Stimulated activated CD4-positive, alpha-beta T cell treated with anti-CD3 and anti-CD28 coated beads, TNF-alpha, amount 100 ng/mL, for 1 hour (primary cell): ENCODE results near the gene MRPS24.
A peak's percentile ranks its signal among the peaks of the same experiment; 100 is the strongest.
"Not testable (repeated sequence)": the region's sequence is repeated elsewhere in the genome, so short reads cannot be mapped to it uniquely, and the experiment has no call there.

Source experiments
- DNase-seq, 3 donors: peaks; one replicate each; pipeline ENCODE4 v3.0.0-alpha.2; 2020; ENCODE audit warnings: low read depth in 3 of 3, low spot score in 1 of 3

MRPS24 gene

DNA sequence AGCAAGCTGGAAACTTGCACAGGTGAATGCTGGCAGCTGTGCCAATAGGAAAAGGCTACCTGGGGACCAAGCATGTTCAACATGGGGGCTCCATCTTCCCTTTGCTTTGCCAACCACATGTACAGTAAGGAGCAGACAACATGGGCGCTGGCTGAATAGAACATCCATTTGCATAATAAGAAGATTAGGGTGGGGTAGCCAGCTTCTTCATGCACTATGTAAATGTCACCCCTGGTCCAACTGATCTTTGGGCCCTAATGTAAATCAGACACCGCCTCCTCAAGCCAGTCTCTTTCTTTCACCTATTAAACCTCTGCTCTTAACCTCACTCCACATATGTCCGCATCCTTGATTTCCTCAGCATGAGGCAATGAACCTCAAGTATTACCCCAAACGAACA, 26.0 kb downstream of the MRPS24 start:
- DNase-seq = no peak

DNA sequence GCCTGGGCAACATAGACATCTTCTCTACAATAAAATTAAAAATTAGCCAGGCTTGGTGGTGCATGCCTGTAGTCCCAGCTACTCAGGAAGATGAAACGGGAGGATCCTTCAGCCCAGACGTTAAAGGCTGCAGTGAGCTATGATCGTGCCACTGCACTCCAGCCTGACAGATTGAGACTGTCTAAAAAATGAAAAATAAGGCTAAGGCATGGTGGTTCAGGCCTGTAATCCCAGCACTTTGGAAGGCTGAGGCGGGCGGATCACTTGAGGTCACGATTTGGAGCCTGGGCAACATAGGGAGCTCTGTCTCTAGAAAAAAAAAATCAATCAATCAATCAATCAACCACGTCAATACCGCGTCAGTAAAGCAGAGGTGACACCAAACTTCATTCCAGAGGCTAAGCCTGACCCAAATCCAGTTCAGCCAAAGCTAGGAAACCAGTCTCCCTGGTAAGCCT, 31.1 kb downstream of the MRPS24 start:
- no peak for DNase-seq

DNA sequence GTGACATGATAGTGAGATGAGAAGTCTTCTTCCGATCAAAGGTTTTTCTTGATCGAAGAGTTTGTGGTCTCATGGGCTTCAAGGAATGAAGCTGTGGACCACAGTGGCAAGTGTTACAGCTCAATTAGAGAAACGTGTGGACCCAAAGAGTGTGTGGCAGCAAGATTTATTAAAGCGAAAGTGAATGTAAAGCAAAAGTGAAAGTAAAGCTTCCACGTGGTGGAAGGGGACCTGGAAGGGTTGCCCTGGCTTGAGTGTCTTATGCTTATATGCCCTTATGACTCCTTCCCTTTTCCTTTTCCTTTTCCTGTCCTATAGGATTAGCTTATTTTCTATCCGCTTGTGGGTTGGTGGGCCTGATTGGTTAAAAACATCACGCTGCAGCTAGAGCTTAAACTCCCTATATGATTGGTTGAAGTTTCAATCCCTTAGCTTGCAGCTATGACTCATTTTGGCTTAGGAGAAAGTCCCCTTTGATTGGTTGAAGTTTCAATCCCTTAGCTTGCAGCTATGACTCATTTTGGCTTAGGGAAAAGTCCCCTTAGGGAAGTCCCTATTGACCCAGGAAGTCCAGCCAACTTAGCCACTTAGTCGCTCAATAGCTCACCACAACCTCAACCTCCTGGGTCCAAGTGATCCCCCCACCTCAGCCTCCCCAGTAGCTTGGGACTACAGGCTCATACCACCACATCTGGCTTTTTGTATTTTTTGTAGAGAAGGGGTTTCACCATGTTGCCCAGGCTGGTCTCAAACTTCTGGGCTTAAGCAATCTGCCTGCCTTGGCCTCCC, 34.7 kb downstream of the MRPS24 start:
- DNase-seq = peak in 2 of 3 donors; percentile 3 to 9

DNA sequence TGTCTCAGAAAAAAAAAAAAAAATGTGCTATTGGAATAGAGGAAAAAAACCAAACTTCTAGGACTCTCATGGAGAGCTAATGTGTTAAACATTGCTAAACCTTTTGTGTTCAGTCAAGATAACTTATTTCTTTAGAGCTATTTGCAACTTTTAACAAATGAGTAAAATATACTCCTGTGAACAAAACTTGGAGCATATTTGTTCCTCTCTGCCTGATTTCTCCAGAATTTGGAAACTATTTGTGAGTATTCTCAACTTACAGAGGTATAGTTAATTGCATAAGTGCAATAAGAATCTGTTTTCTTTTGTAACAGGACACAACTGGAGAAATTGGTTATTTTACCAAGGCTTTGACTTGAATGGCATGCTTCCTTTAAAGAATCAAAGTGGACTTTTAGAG, 38.4 kb downstream of the MRPS24 start:
- DNase-seq = not testable (repeated sequence)

DNA sequence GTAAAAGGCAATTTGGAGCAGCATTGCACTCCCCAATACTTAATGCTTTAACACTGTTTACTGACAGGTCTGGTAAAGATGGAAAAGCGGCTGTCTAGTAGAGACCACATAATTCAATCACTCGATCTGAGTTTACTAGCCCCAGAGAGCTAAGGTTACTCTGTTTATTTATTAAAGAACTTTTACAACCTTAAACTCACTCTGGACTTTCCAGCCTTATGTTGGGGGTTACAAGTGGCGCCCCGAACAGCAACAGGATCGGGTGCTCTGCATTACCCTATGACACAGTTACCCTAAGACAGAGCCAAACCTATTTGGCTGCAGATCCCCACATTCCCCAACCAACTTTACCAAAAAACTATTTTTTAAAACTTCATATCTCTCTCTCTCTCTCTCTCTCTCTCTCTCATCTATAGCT, 43.9 kb downstream of the MRPS24 start:
- no peak for DNase-seq

DNA sequence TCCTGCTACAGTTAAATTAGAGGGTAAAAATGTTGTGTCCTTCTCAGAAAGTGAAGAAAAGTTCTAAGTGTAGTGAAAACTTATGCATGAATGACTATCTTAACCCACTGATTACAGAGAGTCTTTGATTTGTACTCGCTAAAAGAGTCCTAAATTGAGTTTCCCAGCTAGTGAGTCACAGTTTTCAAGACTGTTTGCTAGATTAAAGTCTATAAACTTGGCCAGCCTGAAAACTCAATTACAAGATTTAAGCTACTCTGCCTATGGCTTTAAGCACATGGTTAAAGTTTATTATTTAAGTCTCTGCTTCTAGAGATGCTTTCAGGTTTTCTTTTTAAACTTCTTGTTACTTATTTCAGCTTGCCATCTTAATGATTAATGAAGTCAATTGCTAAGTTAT, 44.4 kb downstream of the MRPS24 start:
- DNase-seq = no peak

DNA sequence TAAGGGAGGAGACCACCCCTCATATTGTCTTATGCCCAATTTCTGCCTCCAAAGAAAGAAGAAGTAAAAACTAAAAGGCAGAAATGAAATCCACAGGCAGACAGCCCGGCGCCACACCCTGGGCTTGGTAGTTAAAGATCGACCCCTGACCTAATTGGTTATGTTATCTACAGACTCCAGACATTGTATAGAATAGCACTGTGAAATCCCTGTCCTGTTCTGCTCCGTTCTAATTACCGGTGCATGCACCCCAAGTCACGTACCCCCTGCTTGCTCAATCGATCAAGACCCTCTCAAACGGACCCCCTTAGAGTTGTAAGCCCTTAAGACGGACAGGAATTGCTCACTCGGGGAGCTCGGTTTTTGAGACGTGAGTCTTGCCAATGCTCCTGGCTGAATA, 44.8 kb downstream of the MRPS24 start:
- not testable (repeated sequence) for DNase-seq

DNA sequence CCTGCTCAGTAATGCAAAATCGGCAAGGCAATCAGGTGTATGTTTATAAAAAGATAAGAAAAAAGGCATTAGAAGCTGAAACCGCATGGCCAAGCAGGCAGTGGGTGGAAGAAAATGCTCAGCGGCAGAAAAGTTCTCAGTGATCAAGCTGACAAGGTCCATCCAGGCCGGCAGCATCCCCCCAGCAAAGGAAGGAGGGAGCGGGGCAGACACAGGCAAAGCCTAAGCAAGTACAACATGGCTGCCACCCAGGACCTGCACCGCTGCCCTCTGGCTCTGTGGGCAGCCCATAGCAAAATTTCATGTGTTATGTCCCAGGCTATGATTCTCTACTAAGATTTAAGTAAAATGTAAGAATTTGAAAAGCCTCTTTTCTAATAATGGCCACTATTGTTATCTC, 45.4 kb downstream of the MRPS24 start:
- DNase-seq = no peak

DNA sequence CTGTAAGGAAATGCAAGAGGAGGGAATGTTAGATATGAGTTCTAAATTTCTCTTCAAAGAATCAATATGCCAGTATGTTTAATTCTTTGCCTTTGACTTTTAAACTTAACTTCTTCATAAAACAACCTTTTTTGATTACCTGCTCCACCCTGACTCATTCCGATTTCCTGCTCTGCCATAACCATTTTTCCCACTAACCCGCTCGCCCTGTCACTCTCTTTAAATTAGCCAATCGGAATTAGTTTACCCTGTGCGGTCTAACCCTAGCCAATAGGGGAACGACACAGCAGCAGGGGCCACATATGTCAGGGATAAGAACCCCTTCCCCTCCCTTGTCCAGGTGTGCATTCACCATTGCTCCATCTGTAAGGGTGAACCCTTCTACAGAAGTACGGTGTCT, 45.9 kb downstream of the MRPS24 start:
- not testable (repeated sequence) for DNase-seq
